ENCODE results near the gene GNRHR.
"Not testable (repeated sequence)": the region's sequence is repeated elsewhere in the genome, so short reads cannot be mapped to it uniquely, and the experiment has no call there.

The GNRHR gene

GRCh38 chr4:67754288-67754687 is at the start of gene GNRHR:
Gene GNRHR (minus strand): TSS chr4:67754388. CDS start chr4:67754335, 53 bp downstream.
- DNase-seq, result no peak

GRCh38 chr4:67796810-67797209 is 42.6 kb upstream of the GNRHR start:
- DNase-seq, result no peak

GRCh38 chr4:67790721-67791120 is 36.5 kb upstream of the GNRHR start:
- no peak for DNase-seq

- no peak for DNase-seq
Measured at GRCh38 chr4:67787311-67787710, 33.1 kb upstream of the GNRHR start.

- DNase-seq, result no peak
Measured at GRCh38 chr4:67785528-67785927, 31.3 kb upstream of the GNRHR start.

- DNase-seq, result no peak
Measured at GRCh38 chr4:67779631-67780030, 25.4 kb upstream of the GNRHR start.

GRCh38 chr4:67776746-67777145 is 22.6 kb upstream of the GNRHR start:
- DNase-seq, result no peak

- no peak for DNase-seq
Measured at GRCh38 chr4:67770422-67770821, 16.2 kb upstream of the GNRHR start.

- DNase-seq, result no peak
Measured at GRCh38 chr4:67765928-67766327, 11.7 kb upstream of the GNRHR start.

- no peak for DNase-seq
Measured at GRCh38 chr4:67765401-67765800, 11.2 kb upstream of the GNRHR start.

- no peak for DNase-seq
Measured at GRCh38 chr4:67764183-67764582, 10.0 kb upstream of the GNRHR start.

GRCh38 chr4:67762086-67762485 is 7.9 kb upstream of the GNRHR start:
- no peak for DNase-seq

- DNase-seq, result not testable (repeated sequence)
Measured at GRCh38 chr4:67756991-67757390, 2.8 kb upstream of the GNRHR start.

GRCh38 chr4:67755974-67756373 is 1.8 kb upstream of the GNRHR start:
- DNase-seq, result no peak

- DNase-seq, result no peak
Measured at GRCh38 chr4:67751260-67751659, 2.9 kb downstream of the GNRHR start.

- no peak for DNase-seq
Measured at GRCh38 chr4:67750691-67751090, 3.5 kb downstream of the GNRHR start.

- DNase-seq, result no peak
Measured at GRCh38 chr4:67749286-67749685, 4.9 kb downstream of the GNRHR start.

GRCh38 chr4:67746797-67747495 is 7.2 kb downstream of the GNRHR start:
- no peak for DNase-seq

- no peak for DNase-seq
Measured at GRCh38 chr4:67744561-67745283, 9.5 kb downstream of the GNRHR start.

GRCh38 chr4:67743194-67743593 is 11.0 kb downstream of the GNRHR start:
- no peak for DNase-seq

- DNase-seq, result no peak
Measured at GRCh38 chr4:67736262-67736661, 17.9 kb downstream of the GNRHR start.

GRCh38 chr4:67735325-67735724 is 18.9 kb downstream of the GNRHR start:
- DNase-seq, result no peak

- not testable (repeated sequence) for DNase-seq
Measured at GRCh38 chr4:67730511-67730910, 23.7 kb downstream of the GNRHR start.

- DNase-seq, result no peak
Measured at GRCh38 chr4:67727124-67727850, 26.9 kb downstream of the GNRHR start.
